Neuronal stem cell (in vitro differentiated cells): ENCODE data around the gene NTNG1.

Experiments used
- DNase-seq: peaks from one replicate; pipeline ENCODE4 v3.0.0-alpha.2; 2013; ENCODE audit warnings: low spot score
- H2AFZ ChIP-seq: one replicate; pipeline ENCODE4 v1.6.1; 2013; ENCODE audit warnings: mild to moderate bottlenecking, low read length, inconsistent platforms
- H2AK5ac ChIP-seq: 2 replicates; pipeline ENCODE4 v1.6.1; 2013; ENCODE audit warnings: low read depth, mild to moderate bottlenecking, inconsistent platforms, low read length, moderate library complexity, mixed read lengths
- H2BK120ac ChIP-seq: 2 replicates; pipeline ENCODE4 v1.6.1; 2013; ENCODE audit warnings: low read depth, mild to moderate bottlenecking, inconsistent platforms, low read length, moderate library complexity, mixed read lengths
- H2BK12ac ChIP-seq: one replicate; pipeline ENCODE4 v1.6.1; 2013; ENCODE audit warnings: low read length, inconsistent platforms
- H2BK15ac ChIP-seq: 2 replicates; pipeline ENCODE4 v1.6.1; 2013; ENCODE audit warnings: mild to moderate bottlenecking, low read length, inconsistent platforms, mixed read lengths
- H2BK5ac ChIP-seq: one replicate; pipeline ENCODE4 v1.6.1; 2013; ENCODE audit warnings: inconsistent platforms, mild to moderate bottlenecking, low read length, moderate library complexity
- H3K14ac ChIP-seq: one replicate; pipeline ENCODE4 v1.6.1; 2013; ENCODE audit warnings: low read length, inconsistent platforms
- H3K18ac ChIP-seq: 2 replicates; pipeline ENCODE4 v1.6.1; 2013; ENCODE audit warnings: low read length, inconsistent platforms
- H3K23ac ChIP-seq: 2 replicates; pipeline ENCODE4 v1.6.1; 2013; ENCODE audit warnings: low read depth, mild to moderate bottlenecking, mixed read lengths, low read length, inconsistent platforms; ENCODE audit not compliant: poor library complexity
- H3K27ac ChIP-seq: replicated peaks from 3 replicates; pipeline ENCODE4 v1.5.1; 2013; ENCODE audit warnings: low read length, inconsistent platforms
- H3K27me3 ChIP-seq, 3 experiments: 2 replicates each; pipeline ENCODE4 v1.6.1; 2013; ENCODE audit warnings: low read length in 3 of 3, mild to moderate bottlenecking in 2 of 3, inconsistent platforms in 1 of 3, low read depth in 1 of 3, mixed read lengths in 1 of 3, moderate library complexity in 1 of 3; ENCODE audit not compliant: control insufficient read depth in 3 of 3, insufficient read depth in 3 of 3
- H3K36me3 ChIP-seq, 2 donors: replicated peaks in 1 of 2; 2 replicates each; pipeline ENCODE4 v1.6.1; 2013; ENCODE audit warnings: low read length in 2 of 2; ENCODE audit not compliant: control insufficient read depth in 2 of 2, insufficient read depth in 2 of 2
- H3K4ac ChIP-seq: 2 replicates; pipeline ENCODE4 v1.6.1; 2013; ENCODE audit warnings: inconsistent platforms, mild to moderate bottlenecking, low read length, moderate library complexity
- H3K4me1 ChIP-seq, 2 donors: 1 replicate in 1 of 2; 2 replicates in 1 of 2; pipeline ENCODE4 v1.6.1; 2013; ENCODE audit warnings: low read length in 2 of 2, low read depth in 1 of 2; ENCODE audit not compliant: control insufficient read depth in 2 of 2, insufficient read depth in 1 of 2
- H3K4me2 ChIP-seq: one replicate; pipeline ENCODE4 v1.6.1; 2013; ENCODE audit warnings: mild to moderate bottlenecking, low read length, inconsistent platforms; ENCODE audit not compliant: insufficient read depth, poor library complexity, severe bottlenecking
- H3K4me3 ChIP-seq, 2 donors: 2 replicates each; pipeline ENCODE4 v1.5.1; 2013; ENCODE audit warnings: low read length in 2 of 2, mild to moderate bottlenecking in 2 of 2, inconsistent platforms in 1 of 2, moderate library complexity in 1 of 2
- H3K79me1 ChIP-seq: one replicate; pipeline ENCODE4 v1.6.1; 2013; ENCODE audit warnings: low read depth, mild to moderate bottlenecking, inconsistent platforms, low read length, moderate library complexity
- H3K9ac ChIP-seq: one replicate; pipeline ENCODE4 v1.6.1; 2013; ENCODE audit warnings: mild to moderate bottlenecking, low read depth, low read length, inconsistent platforms; ENCODE audit not compliant: poor library complexity
- H3K9me3 ChIP-seq, 2 donors: replicated peaks in 1 of 2; 2 replicates each; pipeline versions ENCODE3 to v1.6.1; 2013; ENCODE audit warnings: low read length in 2 of 2, mild to moderate bottlenecking in 2 of 2, inconsistent platforms in 1 of 2, low read depth in 1 of 2, mixed read lengths in 1 of 2, moderate library complexity in 1 of 2; ENCODE audit not compliant: control insufficient read depth in 2 of 2, insufficient read depth in 1 of 2
- H4K8ac ChIP-seq: one replicate; pipeline ENCODE4 v1.6.1; 2013; ENCODE audit warnings: low read depth, mild to moderate bottlenecking, inconsistent platforms, low read length, moderate library complexity
- H4K91ac ChIP-seq: one replicate; pipeline ENCODE4 v1.6.1; 2013; ENCODE audit warnings: low read length, low read depth, mild to moderate bottlenecking, inconsistent platforms; ENCODE audit not compliant: poor library complexity
- WGBS, 2 donors: extraction: QIAGEN DNeasy Blood & Tissue Kit; methylation state at CpG; one replicate each; pipeline ENCODE4 v1.1.7; 2013; ENCODE audit warnings: missing lambda C conversion rate in 2 of 2, mixed read lengths in 1 of 2; ENCODE audit not compliant: insufficient read length in 2 of 2, insufficient replicate concordance in 1 of 2; ENCODE audit errors: extremely low coverage in 2 of 2; 5-methylcytosine and 5-hydroxymethylcytosine counted together

Gene NTNG1

GRCh38 chr1:107243461-107243860 lies 102.6 kb downstream of the NTNG1 start:
- Histone ChIP-seq H2BK15ac (no peak overlapping the region), H4K8ac (no peak overlapping the region)
- no CpG with 5 or more reads among the region's 7 CpGs for WGBS, 2 donors

GRCh38 chr1:107244709-107245500 lies 104.1 kb downstream of the NTNG1 start:
- Histone ChIP-seq H4K91ac (no peak overlapping the region), H2AK5ac (no peak overlapping the region), H3K36me3 (no peaks in the 10 kb centered on the region), H3K27ac (no peak overlapping the region), H3K4me3 (no peak overlapping the region), H3K14ac (no peak overlapping the region), H3K79me1 (no peaks in the 10 kb centered on the region), H3K4me1 (peaks cover 0 to 12% of the 10 kb centered on the region in 2 donors), H3K9me3 (no peaks in the 10 kb centered on the region), H2AFZ (peak overlapping the region; percentile 44), H2BK15ac (no peak overlapping the region), H3K27me3 (no peaks in the 10 kb centered on the region), H3K4me2 (no peak overlapping the region), H2BK5ac (no peak overlapping the region), H4K8ac (no peak overlapping the region), H2BK12ac (no peak overlapping the region), H3K9ac (no peak overlapping the region), H3K18ac (no peak overlapping the region), H2BK120ac (no peak overlapping the region), H3K23ac (no peak overlapping the region), H3K4ac (no peak overlapping the region)
- WGBS, 2 donors: no CpG with 5 or more reads among the region's 7 CpGs
- DNase-seq: no peak

More at GRCh38 chr1:107243461-107243860, 102.6 kb downstream of the NTNG1 start:
- Histone ChIP-seq H2BK5ac (no peak overlapping the region), H3K4ac (no peak overlapping the region), H3K4me2 (no peak overlapping the region), H4K91ac (no peak overlapping the region), H2BK12ac (no peak overlapping the region), H3K4me1 (peaks cover 0 to 12% of the 10 kb centered on the region in 2 donors), H3K79me1 (no peaks in the 10 kb centered on the region), H3K36me3 (no peaks in the 10 kb centered on the region), H3K27me3 (no peaks in the 10 kb centered on the region), H3K9ac (no peak overlapping the region), H2AK5ac (no peak overlapping the region), H2BK120ac (no peak overlapping the region), H3K18ac (no peak overlapping the region), H3K27ac (no peak overlapping the region), H3K4me3 (no peak overlapping the region), H3K14ac (no peak overlapping the region), H3K9me3 (no peaks in the 10 kb centered on the region), H2AFZ (no peak overlapping the region), H3K23ac (no peak overlapping the region)
- no peak for DNase-seq

GRCh38 chr1:107246775-107247345 lies 106.0 kb downstream of the NTNG1 start:
- Histone ChIP-seq H2BK5ac (no peak overlapping the region), H3K36me3 (no peaks in the 10 kb centered on the region), H3K4me1 (peaks cover 0 to 12% of the 10 kb centered on the region in 2 donors), H3K9me3 (no peaks in the 10 kb centered on the region), H3K27me3 (no peaks in the 10 kb centered on the region), H3K18ac (no peak overlapping the region), H2BK120ac (no peak overlapping the region), H4K8ac (no peak overlapping the region), H2BK12ac (no peak overlapping the region), H3K23ac (no peak overlapping the region), H2AFZ (peak overlapping the region; percentile 49), H3K4ac (no peak overlapping the region), H3K4me2 (no peak overlapping the region), H3K4me3 (no peak overlapping the region), H4K91ac (no peak overlapping the region), H2BK15ac (no peak overlapping the region), H2AK5ac (no peak overlapping the region), H3K14ac (no peak overlapping the region), H3K79me1 (no peaks in the 10 kb centered on the region), H3K9ac (no peak overlapping the region), H3K27ac (no peak overlapping the region)
- DNase-seq: no peak
- WGBS, 2 donors: no CpG with 5 or more reads among the region's 8 CpGs

GRCh38 chr1:107247679-107248078 lies 106.8 kb downstream of the NTNG1 start:
- no peak overlapping the region for H3K23ac ChIP-seq
- no peak overlapping the region for H3K18ac ChIP-seq
- WGBS, 2 donors: no CpG with 5 or more reads among the region's 1 CpG
- DNase-seq: no peak
- H3K9me3 ChIP-seq: no peaks in the 10 kb centered on the region
- H3K79me1 ChIP-seq: no peaks in the 10 kb centered on the region
- H3K27me3 ChIP-seq: no peaks in the 10 kb centered on the region
- no peak overlapping the region for H3K4me3 ChIP-seq
- no peak overlapping the region for H3K9ac ChIP-seq
- no peak overlapping the region for H4K8ac ChIP-seq
- H3K14ac ChIP-seq: no peak overlapping the region
- H4K91ac ChIP-seq: no peak overlapping the region
- H3K4me1 ChIP-seq: peaks cover 0 to 12% of the 10 kb centered on the region in 2 donors
- H3K27ac ChIP-seq: no peak overlapping the region
- no peak overlapping the region for H3K4me2 ChIP-seq
- H3K36me3 ChIP-seq: no peaks in the 10 kb centered on the region
- no peak overlapping the region for H2BK15ac ChIP-seq
- H2AFZ ChIP-seq: no peak overlapping the region
- no peak overlapping the region for H3K4ac ChIP-seq
- H2BK5ac ChIP-seq: no peak overlapping the region
- no peak overlapping the region for H2BK12ac ChIP-seq
- H2BK120ac ChIP-seq: no peak overlapping the region
- no peak overlapping the region for H2AK5ac ChIP-seq
